Caco-2 (cell line): ENCODE data around the gene ARF4. TPM values are rescaled to one million over a fixed set of nuclear protein-coding genes. Genes with fewer than 3 reads are reported as not detected.
"Not testable (repeated sequence)": the region's sequence is repeated elsewhere in the genome, so short reads cannot be mapped to it uniquely, and the experiment has no call there.

Experiments used
- BruUV-seq: library from RNA; stranded (reverse); fragments of 400-500 nt; replicated peaks from 2 replicates; lab custom pipeline; 2021; lab: Mats Ljungman, UMichigan
- CTCF ChIA-PET: fragments of 300-600 bp; sonication (Branson Sonifier 250); formaldehyde crosslinking; loops from one replicate; lab custom pipeline; 2022; ENCODE audit warnings: antibody characterized with exemption; lab: Charles Lee
- POLR2A ChIA-PET: fragments of 300-600 bp; sonication (Branson Sonifier 250); formaldehyde crosslinking; loops from one replicate; lab custom pipeline; 2022; ENCODE audit warnings: antibody characterized with exemption; lab: Charles Lee
- DNase-seq, 2 experiments: peaks; one replicate each; pipeline versions ENCODE4 v3.0.0 to v3.0.0-alpha.2; 2020 to 2022
- H3K27me3 ChIP-seq: replicated peaks from 2 replicates; pipeline ENCODE4 v1.6.0; 2011; ENCODE audit warnings: low read length; ENCODE audit not compliant: control insufficient read depth, insufficient read depth
- H3K36me3 ChIP-seq: 2 replicates; pipeline ENCODE4 v1.5.1; 2011; ENCODE audit warnings: low read length; ENCODE audit not compliant: control insufficient read depth, insufficient read depth
- H3K4me1 ChIP-seq: fragments of 250-450 bp; sonication (Bioruptor Pico); 2 replicates; pipeline ENCODE4 v1.5.1; 2020; ENCODE audit warnings: mild to moderate bottlenecking
- H3K4me3 ChIP-seq: 2 replicates; pipeline ENCODE4 v1.5.1; 2011; ENCODE audit warnings: low read depth, mild to moderate bottlenecking, control low read depth, low read length
- H3K9me3 ChIP-seq: fragments of 250-450 bp; sonication (Bioruptor Pico); 2 replicates; pipeline ENCODE4 v1.5.1; 2020; ENCODE audit warnings: mild to moderate bottlenecking, moderate library complexity
- H3K27ac Mint-ChIP-seq: one replicate; pipeline ENCODE4 v1.8.0; 2022; ENCODE audit warnings: mixed read lengths; ENCODE audit not compliant: unreplicated experiment
- H3K27me3 Mint-ChIP-seq: one replicate; pipeline ENCODE4 v1.8.0; 2022; ENCODE audit warnings: mixed read lengths; ENCODE audit not compliant: insufficient read depth, unreplicated experiment
- H3K36me3 Mint-ChIP-seq: one replicate; pipeline ENCODE4 v1.8.0; 2022; ENCODE audit warnings: mild to moderate bottlenecking, mixed read lengths; ENCODE audit not compliant: insufficient read depth, unreplicated experiment
- H3K4me1 Mint-ChIP-seq: one replicate; pipeline ENCODE4 v1.8.0; 2022; ENCODE audit warnings: low read depth, mixed read lengths; ENCODE audit not compliant: unreplicated experiment
- H3K4me3 Mint-ChIP-seq: one replicate; pipeline ENCODE4 v1.8.0; 2022; ENCODE audit warnings: mild to moderate bottlenecking, moderate library complexity, mixed read lengths; ENCODE audit not compliant: unreplicated experiment
- H3K9me3 Mint-ChIP-seq: one replicate; pipeline ENCODE4 v1.8.0; 2022; ENCODE audit warnings: mixed read lengths; ENCODE audit not compliant: unreplicated experiment
- intact Hi-C: fragments of 100-400 bp; cut with micrococcal nuclease; formaldehyde crosslinking; loops from one replicate; pipeline ENCODE4 v1.10.0; 2022; ENCODE audit not compliant: unreplicated experiment
- total RNA-seq: library from RNA; stranded (reverse); gene quantifications from 2 replicates; pipeline ENCODE4 v1.2.3, GENCODE V29; 2022
- TF ChIP-seq, protein P1 (sequence below), 2 experiments: fragments of 200-600 bp in 1 of 2; IDR thresholded peaks; 1 replicate in 1 of 2; 2 replicates in 1 of 2; pipeline versions ENCODE4 v1.5.1 to v1.8.0; 2011 to 2022; ENCODE audit warnings: antibody characterized with exemption in 1 of 2, control low read depth in 1 of 2, inconsistent platforms in 1 of 2, low read depth in 1 of 2, low read length in 1 of 2, mild to moderate bottlenecking in 1 of 2, moderate library complexity in 1 of 2; ENCODE audit not compliant: insufficient read depth in 1 of 2, severe bottlenecking in 1 of 2, unreplicated experiment in 1 of 2

Gene ARF4
- total RNA-seq, 1 experiment from 2014 or later = 194 TPM

GRCh38 chr3:57637391-57637790, 40.2 kb upstream of the ARF4 start:
- TF ChIP-seq, protein P1, sequence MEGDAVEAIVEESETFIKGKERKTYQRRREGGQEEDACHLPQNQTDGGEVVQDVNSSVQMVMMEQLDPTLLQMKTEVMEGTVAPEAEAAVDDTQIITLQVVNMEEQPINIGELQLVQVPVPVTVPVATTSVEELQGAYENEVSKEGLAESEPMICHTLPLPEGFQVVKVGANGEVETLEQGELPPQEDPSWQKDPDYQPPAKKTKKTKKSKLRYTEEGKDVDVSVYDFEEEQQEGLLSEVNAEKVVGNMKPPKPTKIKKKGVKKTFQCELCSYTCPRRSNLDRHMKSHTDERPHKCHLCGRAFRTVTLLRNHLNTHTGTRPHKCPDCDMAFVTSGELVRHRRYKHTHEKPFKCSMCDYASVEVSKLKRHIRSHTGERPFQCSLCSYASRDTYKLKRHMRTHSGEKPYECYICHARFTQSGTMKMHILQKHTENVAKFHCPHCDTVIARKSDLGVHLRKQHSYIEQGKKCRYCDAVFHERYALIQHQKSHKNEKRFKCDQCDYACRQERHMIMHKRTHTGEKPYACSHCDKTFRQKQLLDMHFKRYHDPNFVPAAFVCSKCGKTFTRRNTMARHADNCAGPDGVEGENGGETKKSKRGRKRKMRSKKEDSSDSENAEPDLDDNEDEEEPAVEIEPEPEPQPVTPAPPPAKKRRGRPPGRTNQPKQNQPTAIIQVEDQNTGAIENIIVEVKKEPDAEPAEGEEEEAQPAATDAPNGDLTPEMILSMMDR (IDR thresholded peaks at IDR 0.05; ENCODE audit: insufficient read depth in 1 of 2, low read depth in 1 of 2, low read length in 1 of 2, severe bottlenecking in 1 of 2, unreplicated experiment in 1 of 2) = no peak
- ChIA-PET POLR2A (no interaction called here), CTCF (no interaction called here)
- Histone ChIP-seq H3K36me3 (no peaks in the 10 kb centered on the region), H3K9me3 (no peaks in the 10 kb centered on the region), H3K4me3 (no peak overlapping the region), H3K4me1 (no peaks in the 10 kb centered on the region), H3K27me3 (no peaks in the 10 kb centered on the region)
- Mint-ChIP-seq H3K4me3 (no peak overlapping the region), H3K27me3 (no peaks in the 10 kb centered on the region), H3K36me3 (peaks cover 48% of the 10 kb centered on the region), H3K27ac (no peak overlapping the region), H3K4me1 (peaks cover 7% of the 10 kb centered on the region), H3K9me3 (no peaks in the 10 kb centered on the region)
- DNase-seq = no peak
- intact Hi-C loops = no loop called here
- no TSS peak for BruUV-seq

- H3K36me3 ChIP-seq, CTCF ChIA-PET, intact Hi-C loops, POLR2A ChIA-PET, H3K27ac Mint-ChIP-seq, DNase-seq, H3K27me3 Mint-ChIP-seq, H3K4me1 ChIP-seq, H3K27me3 ChIP-seq, BruUV-seq, H3K4me3 Mint-ChIP-seq, H3K4me3 ChIP-seq, H3K4me1 Mint-ChIP-seq, H3K9me3 ChIP-seq, H3K9me3 Mint-ChIP-seq: not testable (repeated sequence)
- peaks cover 31% of the 10 kb centered on the region for H3K36me3 Mint-ChIP-seq
These were observed 37.1 kb upstream of the ARF4 start for GRCh38 chr3:57634259-57634658.

- BruUV-seq = no TSS peak
- intact Hi-C loops = no loop called here
- TF ChIP-seq, protein P1 (IDR thresholded peaks at IDR 0.05; ENCODE audit: insufficient read depth in 1 of 2, low read depth in 1 of 2, low read length in 1 of 2, severe bottlenecking in 1 of 2, unreplicated experiment in 1 of 2) = no peak
- CTCF ChIA-PET = no interaction called here
- Histone ChIP-seq H3K27me3 (no peaks in the 10 kb centered on the region), H3K9me3 (no peaks in the 10 kb centered on the region), H3K36me3 (no peaks in the 10 kb centered on the region; the same call in 1 of the 2 replicates), H3K4me3 (no peak overlapping the region), H3K4me1 (no peaks in the 10 kb centered on the region)
- Mint-ChIP-seq H3K9me3 (no peaks in the 10 kb centered on the region), H3K4me1 (no peaks in the 10 kb centered on the region), H3K36me3 (peaks cover 25% of the 10 kb centered on the region), H3K4me3 (no peak overlapping the region), H3K27ac (no peak overlapping the region), H3K27me3 (no peaks in the 10 kb centered on the region)
- POLR2A ChIA-PET = no interaction called here
- DNase-seq = no peak
These were observed 30.8 kb upstream of the ARF4 start for GRCh38 chr3:57627976-57628375.

DNA sequence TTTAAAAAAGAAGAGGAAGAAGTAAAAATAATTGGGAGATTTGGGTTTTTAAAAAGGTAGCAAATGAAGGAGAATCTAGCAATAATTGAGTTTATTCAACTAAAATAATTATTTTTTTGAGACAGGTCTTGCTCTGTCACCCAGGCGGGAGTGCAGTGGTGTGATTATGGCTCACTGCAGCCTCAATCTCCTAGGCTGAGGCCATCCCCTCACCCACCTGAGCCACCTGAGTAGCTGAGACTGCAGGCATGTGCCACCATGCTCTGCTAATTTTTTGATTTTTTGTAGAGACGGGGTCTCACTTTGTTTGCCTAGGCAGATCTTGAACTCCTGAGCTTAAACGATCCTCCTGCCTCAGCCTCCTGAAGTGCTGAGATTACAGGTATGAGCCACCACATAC, 27.7 kb upstream of the ARF4 start:
- Mint-ChIP-seq H3K27me3 (no peaks in the 10 kb centered on the region), H3K9me3 (no peaks in the 10 kb centered on the region), H3K4me1 (peaks cover 11% of the 10 kb centered on the region), H3K27ac (no peak overlapping the region), H3K36me3 (peaks cover 31% of the 10 kb centered on the region), H3K4me3 (no peak overlapping the region)
- peaks cover 11% of the 10 kb centered on the region; the same call in 1 of the 2 replicates for H3K4me1 ChIP-seq
- intact Hi-C loops = no loop called here
- ChIA-PET POLR2A (no interaction called here), CTCF (no interaction called here)
- no peaks in the 10 kb centered on the region for H3K27me3 ChIP-seq
- no peaks in the 10 kb centered on the region; the same call in 1 of the 2 replicates for H3K36me3 ChIP-seq
- TF ChIP-seq, protein P1 (IDR thresholded peaks at IDR 0.05; ENCODE audit: insufficient read depth in 1 of 2, low read depth in 1 of 2, low read length in 1 of 2, severe bottlenecking in 1 of 2, unreplicated experiment in 1 of 2) = no peak
- no peaks in the 10 kb centered on the region for H3K9me3 ChIP-seq
- no TSS peak for BruUV-seq
- no peak for DNase-seq
- H3K4me3 ChIP-seq = no peak overlapping the region
